ENCODE results near the gene NNT.
"Not testable (repeated sequence)": the region's sequence is repeated elsewhere in the genome, so short reads cannot be mapped to it uniquely, and the experiment has no call there.

NNT gene

DNA sequence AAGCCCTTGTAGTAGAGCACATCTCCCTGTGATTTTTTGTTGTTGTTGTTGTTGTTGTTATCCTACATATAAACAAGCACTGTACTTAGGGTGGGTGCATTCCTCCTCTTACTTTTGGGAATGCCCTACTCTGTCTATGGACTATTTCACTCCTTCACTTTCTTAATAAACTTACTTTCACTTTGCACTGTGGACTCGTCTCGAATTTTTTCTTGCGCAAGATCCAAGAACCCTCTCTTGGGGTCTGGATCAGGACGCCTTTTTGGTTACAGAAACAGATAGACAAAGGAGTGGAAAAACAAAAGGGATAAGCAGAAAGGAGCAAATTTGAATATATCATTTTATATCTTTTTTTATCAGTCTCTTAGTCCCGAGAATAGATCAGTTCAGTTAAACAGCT, 31.7 kb upstream of the NNT start:
- no peak for TF ChIP-seq ZFX (IDR thresholded peaks at IDR 0.05; ENCODE audit: borderline replicate concordance)
- TF ChIP-seq, protein P1, sequence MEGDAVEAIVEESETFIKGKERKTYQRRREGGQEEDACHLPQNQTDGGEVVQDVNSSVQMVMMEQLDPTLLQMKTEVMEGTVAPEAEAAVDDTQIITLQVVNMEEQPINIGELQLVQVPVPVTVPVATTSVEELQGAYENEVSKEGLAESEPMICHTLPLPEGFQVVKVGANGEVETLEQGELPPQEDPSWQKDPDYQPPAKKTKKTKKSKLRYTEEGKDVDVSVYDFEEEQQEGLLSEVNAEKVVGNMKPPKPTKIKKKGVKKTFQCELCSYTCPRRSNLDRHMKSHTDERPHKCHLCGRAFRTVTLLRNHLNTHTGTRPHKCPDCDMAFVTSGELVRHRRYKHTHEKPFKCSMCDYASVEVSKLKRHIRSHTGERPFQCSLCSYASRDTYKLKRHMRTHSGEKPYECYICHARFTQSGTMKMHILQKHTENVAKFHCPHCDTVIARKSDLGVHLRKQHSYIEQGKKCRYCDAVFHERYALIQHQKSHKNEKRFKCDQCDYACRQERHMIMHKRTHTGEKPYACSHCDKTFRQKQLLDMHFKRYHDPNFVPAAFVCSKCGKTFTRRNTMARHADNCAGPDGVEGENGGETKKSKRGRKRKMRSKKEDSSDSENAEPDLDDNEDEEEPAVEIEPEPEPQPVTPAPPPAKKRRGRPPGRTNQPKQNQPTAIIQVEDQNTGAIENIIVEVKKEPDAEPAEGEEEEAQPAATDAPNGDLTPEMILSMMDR (IDR thresholded peaks at IDR 0.05) = no peak
- no peak overlapping the region for H3K27ac ChIP-seq

DNA sequence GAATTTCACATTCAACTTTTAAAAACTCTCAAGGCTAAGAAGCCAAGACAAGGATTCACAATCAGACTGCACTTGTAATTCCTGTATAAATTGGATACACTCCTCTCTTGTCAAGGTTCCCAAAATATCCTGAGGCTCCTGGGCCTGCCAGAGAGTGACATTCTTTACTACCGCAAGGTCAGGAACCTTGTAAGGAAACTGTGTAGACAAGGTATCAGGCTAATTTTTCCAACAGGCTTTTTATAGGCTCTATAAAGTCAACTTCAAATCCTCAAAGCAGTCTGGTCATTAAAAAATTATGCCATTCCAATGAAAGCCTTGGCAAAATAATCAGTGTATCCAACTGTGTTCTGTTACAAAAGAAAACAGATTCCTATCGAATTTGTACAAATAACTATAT, 30.6 kb upstream of the NNT start:
- TF ChIP-seq, protein P1 (IDR thresholded peaks at IDR 0.05) = no peak
- no peak for TF ChIP-seq ZFX (IDR thresholded peaks at IDR 0.05; ENCODE audit: borderline replicate concordance)
- no peak overlapping the region for H3K27ac ChIP-seq

DNA sequence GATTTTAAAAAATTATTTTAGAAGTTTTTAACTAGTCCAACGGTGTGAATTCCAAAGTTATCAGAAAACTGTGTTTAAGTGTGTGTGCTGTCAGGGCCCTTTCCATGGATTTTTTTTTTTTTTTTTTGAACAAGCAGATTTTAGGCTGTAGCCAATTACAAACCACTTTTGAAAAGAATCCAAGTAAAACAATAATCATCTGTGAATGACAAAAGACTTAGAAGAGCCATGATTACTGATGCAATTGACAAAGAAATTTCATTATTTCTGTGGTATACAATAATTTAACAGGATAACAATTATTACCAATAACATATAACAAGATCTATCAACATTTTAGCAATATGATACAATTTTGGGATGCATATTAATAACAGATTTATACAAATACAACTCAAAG, 29.9 kb upstream of the NNT start:
- no peak overlapping the region for H3K27ac ChIP-seq
- TF ChIP-seq ZFX (IDR thresholded peaks at IDR 0.05; ENCODE audit: borderline replicate concordance) = no peak
- TF ChIP-seq, protein P1 (IDR thresholded peaks at IDR 0.05) = no peak

DNA sequence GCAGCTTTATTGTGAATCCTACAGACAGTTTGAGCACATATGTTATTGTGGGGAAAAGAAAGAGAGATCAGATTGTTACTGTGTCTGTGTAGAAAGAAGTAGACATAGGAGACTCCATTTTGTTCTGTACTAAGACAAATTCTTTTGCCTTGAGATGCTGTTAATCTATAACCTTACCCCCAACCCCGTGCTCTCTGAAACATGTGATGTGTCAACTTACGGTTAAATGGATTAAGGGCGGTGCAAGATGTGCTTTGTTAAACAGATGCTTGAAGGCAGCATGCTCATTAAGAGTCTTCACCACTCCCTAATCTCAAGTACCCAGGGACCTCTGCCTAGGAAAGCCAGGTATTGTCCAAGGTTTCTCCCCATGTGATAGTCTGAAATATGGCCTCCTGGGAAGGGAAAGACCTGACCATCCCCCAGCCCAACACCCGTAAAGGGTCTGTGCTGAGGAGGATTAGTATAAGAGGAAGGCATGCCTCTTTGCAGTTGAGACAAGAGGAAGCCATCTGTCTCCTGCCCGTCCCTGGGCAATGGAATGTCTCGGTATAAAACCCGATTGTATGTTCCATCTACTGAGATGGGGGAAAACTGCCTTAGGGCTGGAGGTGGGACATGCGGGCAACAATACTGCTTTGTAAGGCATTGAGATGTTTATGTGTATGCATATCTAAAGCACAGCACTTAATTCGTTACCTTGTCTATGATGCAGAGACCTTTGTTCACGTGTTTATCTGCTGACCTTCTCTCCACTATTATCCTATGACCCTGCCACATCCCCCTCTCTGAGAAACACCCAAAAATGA, 22.4 kb upstream of the NNT start:
- H3K27ac ChIP-seq = not testable (repeated sequence)

DNA sequence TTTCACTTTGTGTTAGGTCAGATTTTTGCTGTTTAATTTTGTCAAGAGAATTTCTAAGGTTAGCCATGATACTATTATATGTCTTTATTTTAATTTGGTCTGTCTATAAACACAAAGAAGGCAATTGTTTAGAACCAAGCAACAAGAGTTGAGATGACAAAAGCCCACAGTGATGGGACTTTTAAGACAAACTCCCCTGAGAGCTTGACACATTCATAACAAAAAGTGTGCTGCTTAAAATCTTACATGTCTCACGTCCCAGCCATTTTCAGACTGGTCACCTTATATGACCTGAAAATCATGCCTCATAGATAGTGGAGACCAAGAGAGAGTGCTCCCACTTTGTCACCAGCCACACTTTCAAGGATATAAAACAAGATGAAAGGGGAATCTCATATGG, 21.6 kb upstream of the NNT start:
- H3K27ac ChIP-seq = no peak overlapping the region
- TF ChIP-seq, protein P1 (IDR thresholded peaks at IDR 0.05) = no peak
- no peak for TF ChIP-seq ZFX (IDR thresholded peaks at IDR 0.05; ENCODE audit: borderline replicate concordance)

DNA sequence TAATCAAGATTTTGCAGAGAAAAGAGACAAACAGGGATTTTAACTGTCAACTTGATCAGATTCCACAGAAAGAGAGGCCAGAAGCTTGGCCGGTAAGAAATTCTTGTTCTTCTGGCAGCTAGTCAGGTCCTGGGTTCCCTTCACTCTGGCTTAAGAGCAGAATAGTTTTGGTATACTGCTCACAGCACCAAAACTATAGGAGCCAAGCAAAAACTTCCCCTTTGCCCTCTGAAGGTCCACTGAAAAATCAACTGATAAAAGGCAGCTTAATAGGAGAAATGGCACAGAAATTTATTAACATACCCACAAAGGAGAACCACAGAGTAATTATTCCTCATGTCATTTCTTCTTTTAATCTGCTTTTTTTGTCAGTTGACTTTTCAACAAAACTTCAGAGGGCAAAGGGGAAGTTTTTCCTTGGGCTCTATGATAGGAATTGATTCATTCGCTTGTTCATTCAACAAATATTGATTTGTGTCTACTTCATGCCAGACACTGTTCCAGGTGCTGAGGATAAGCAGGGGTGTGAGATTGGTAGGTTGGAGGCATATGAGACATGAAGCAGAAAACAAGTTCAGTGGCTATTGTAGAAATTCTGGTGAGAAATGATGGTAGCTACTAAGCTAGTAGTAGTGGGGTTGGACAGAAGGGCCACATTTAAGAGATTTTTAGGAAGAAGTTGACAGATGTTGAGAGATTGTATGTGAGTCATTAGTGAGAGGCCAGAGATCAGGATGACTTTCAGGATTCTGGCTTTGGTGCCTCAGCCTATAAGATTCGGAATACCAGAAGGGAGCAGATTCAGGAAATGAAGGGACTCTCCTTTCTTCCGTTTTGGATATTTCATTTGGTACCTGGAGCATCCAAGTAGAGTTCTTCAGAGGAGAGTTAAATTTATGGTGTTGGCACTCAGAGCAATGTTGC, 20.6 kb upstream of the NNT start:
- no peak overlapping the region for H3K27ac ChIP-seq
- TF ChIP-seq ZFX (IDR thresholded peaks at IDR 0.05; ENCODE audit: borderline replicate concordance) = no peak
- TF ChIP-seq, protein P1 (IDR thresholded peaks at IDR 0.05) = no peak

DNA sequence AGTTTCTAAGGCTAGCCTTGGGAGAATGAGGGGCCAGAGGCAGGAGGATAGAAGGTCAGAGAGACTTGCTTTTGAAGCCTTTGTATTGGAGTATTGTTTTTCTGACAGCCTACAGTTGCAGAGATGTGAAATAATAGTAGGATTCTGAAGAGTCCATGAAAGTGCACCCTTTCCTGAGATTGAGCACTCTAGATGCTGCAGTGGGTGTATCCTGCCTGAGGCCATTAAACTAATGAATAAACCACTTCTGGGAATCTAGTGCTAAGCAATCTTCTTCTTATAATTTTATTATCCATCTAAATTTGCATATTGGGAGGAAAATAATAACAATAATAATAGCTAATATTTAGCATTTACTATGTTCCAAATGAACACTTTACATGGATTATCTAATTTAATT, 19.3 kb upstream of the NNT start:
- no peak overlapping the region for H3K27ac ChIP-seq
- TF ChIP-seq, protein P1 (IDR thresholded peaks at IDR 0.05) = no peak
- TF ChIP-seq ZFX (IDR thresholded peaks at IDR 0.05; ENCODE audit: borderline replicate concordance) = no peak

Data from 22Rv1 (cell line).